ENCODE results near the gene ASB1.

DNA sequence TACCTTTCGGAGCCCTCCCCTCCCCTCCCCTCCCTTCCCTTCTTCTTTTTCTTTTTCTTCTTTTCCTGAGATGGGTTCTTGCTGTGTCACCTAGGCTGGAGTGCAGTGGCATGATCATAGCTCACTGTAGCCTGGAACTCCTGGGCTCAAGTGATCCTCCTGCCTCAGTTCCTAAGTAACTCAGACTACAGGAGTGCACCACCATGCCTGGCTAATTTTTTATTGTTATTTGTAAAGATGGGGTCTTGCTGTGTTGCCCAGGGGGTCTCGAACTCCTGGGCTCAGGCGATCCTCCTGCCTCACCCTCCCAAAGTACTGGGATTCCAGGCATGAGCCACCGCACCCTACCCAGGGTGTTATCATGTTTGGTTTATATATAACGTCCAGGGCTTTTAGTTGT is 66.7 kb downstream of the ASB1 start:
- TF ChIP-seq, protein P1, sequence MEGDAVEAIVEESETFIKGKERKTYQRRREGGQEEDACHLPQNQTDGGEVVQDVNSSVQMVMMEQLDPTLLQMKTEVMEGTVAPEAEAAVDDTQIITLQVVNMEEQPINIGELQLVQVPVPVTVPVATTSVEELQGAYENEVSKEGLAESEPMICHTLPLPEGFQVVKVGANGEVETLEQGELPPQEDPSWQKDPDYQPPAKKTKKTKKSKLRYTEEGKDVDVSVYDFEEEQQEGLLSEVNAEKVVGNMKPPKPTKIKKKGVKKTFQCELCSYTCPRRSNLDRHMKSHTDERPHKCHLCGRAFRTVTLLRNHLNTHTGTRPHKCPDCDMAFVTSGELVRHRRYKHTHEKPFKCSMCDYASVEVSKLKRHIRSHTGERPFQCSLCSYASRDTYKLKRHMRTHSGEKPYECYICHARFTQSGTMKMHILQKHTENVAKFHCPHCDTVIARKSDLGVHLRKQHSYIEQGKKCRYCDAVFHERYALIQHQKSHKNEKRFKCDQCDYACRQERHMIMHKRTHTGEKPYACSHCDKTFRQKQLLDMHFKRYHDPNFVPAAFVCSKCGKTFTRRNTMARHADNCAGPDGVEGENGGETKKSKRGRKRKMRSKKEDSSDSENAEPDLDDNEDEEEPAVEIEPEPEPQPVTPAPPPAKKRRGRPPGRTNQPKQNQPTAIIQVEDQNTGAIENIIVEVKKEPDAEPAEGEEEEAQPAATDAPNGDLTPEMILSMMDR (IDR thresholded peaks at IDR 0.05): no peak
- TF ChIP-seq EZH2 (IDR thresholded peaks at IDR 0.05; ENCODE audit: borderline replicate concordance, insufficient read depth, low read depth, low read length, poor library complexity, severe bottlenecking): no peak

All from B cell (primary cell).